Neural cell (in vitro differentiated cells): ENCODE measurements around the gene FAM107B.

Source experiments
- EP300 ChIP-seq: fragments of 450-650 bp; conservative IDR thresholded peaks from 2 replicates; pipeline ENCODE4 v1.6.1; 2014; ENCODE audit warnings: antibody characterized with exemption, mild to moderate bottlenecking, moderate library complexity; ENCODE audit not compliant: poor library complexity, severe bottlenecking
- EZH2 ChIP-seq: fragments of 200-600, 300-800 bp; shearing (Covaris generic), sonication (generic); IDR thresholded peaks from 2 replicates; pipeline ENCODE4 v1.6.1; 2014; ENCODE audit warnings: antibody characterized with exemption, low read length, borderline replicate concordance, mild to moderate bottlenecking; ENCODE audit not compliant: insufficient read depth, poor library complexity, severe bottlenecking
- MXI1 ChIP-seq: fragments of 450-650 bp; conservative IDR thresholded peaks from 2 replicates; pipeline ENCODE4 v1.6.1; 2014; ENCODE audit warnings: antibody characterized with exemption, mild to moderate bottlenecking; ENCODE audit not compliant: poor library complexity, severe bottlenecking
- RAD21 ChIP-seq: fragments of 450-650 bp; conservative IDR thresholded peaks from 2 replicates; pipeline ENCODE4 v1.6.1; 2014; ENCODE audit warnings: antibody characterized with exemption, mild to moderate bottlenecking, moderate library complexity
- TF ChIP-seq, protein P1 (sequence below): fragments of 450-650 bp; IDR thresholded peaks from 2 replicates; pipeline ENCODE4 v1.5.1; 2014; ENCODE audit warnings: antibody characterized with exemption, mild to moderate bottlenecking, moderate library complexity; ENCODE audit not compliant: poor library complexity, severe bottlenecking

DNA sequence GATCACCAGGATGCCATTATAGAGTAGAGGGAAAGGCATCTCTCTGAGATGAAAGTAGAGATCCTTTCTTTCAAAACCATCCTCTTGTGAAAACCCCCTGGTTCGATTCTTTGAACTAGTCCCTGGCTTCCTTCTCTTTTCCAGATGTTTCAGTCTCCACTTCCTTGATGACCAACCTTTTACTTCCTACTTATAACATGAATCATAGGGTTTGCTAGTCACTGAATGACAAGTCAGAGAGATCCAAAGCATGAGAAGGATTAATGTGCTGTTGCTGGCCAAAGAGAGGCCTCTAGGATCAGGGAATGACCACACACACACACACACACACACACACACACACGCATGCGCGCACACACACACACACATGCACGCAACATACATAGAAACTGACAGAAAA lies 282.9 kb downstream of the FAM107B start:
- TF ChIP-seq EP300, result no peak
- TF ChIP-seq EZH2, result no peak
- TF ChIP-seq, protein P1, sequence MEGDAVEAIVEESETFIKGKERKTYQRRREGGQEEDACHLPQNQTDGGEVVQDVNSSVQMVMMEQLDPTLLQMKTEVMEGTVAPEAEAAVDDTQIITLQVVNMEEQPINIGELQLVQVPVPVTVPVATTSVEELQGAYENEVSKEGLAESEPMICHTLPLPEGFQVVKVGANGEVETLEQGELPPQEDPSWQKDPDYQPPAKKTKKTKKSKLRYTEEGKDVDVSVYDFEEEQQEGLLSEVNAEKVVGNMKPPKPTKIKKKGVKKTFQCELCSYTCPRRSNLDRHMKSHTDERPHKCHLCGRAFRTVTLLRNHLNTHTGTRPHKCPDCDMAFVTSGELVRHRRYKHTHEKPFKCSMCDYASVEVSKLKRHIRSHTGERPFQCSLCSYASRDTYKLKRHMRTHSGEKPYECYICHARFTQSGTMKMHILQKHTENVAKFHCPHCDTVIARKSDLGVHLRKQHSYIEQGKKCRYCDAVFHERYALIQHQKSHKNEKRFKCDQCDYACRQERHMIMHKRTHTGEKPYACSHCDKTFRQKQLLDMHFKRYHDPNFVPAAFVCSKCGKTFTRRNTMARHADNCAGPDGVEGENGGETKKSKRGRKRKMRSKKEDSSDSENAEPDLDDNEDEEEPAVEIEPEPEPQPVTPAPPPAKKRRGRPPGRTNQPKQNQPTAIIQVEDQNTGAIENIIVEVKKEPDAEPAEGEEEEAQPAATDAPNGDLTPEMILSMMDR, result no peak
- TF ChIP-seq RAD21, result no peak
- TF ChIP-seq MXI1, result no peak
